HepG2 (cell line): Measurements from ENCODE around the gene IGF2BP1. TPM values are rescaled to one million over a fixed set of nuclear protein-coding genes. Genes with fewer than 3 reads are reported as not detected.

Experiments
- ATF7 ChIP-seq, 2 experiments: fragments of 450-650 bp in 1 of 2; sonication (generic) in 1 of 2; formaldehyde crosslinking in 1 of 2; IDR thresholded peaks; 2 replicates each; pipeline versions ENCODE4 v1.4.0 to v1.6.1; 2016 to 2020; ENCODE audit warnings: antibody characterized with exemption in 1 of 2, mild to moderate bottlenecking in 1 of 2, missing genetic modification reagents in 1 of 2
- DR1 ChIP-seq: sonication (generic); formaldehyde crosslinking; IDR thresholded peaks from 2 replicates; pipeline ENCODE4 v1.8.0; 2021; ENCODE audit warnings: mild to moderate bottlenecking, missing genetic modification reagents, inconsistent platforms
- EEA1 ChIP-seq: sonication (generic); formaldehyde crosslinking; IDR thresholded peaks from 2 replicates; pipeline ENCODE4 v1.5.1; 2020; ENCODE audit warnings: mild to moderate bottlenecking, missing genetic modification reagents, borderline replicate concordance
- ERF ChIP-seq: IDR thresholded peaks from 2 replicates; pipeline ENCODE4 v1.6.1; 2018; ENCODE audit warnings: missing biosample characterization, missing genetic modification reagents
- GZF1 ChIP-seq: sonication (generic); formaldehyde crosslinking; IDR thresholded peaks from 2 replicates; pipeline ENCODE4 v1.5.1; 2020; ENCODE audit warnings: mild to moderate bottlenecking, missing genetic modification reagents
- MAFK ChIP-seq, 2 experiments: IDR thresholded peaks in 1 of 2; conservative IDR thresholded peaks in 1 of 2; 2 replicates each; pipeline ENCODE4 v1.6.1; 2011; ENCODE audit warnings: improper control_type of control experiment in 2 of 2, low read length in 2 of 2
- MTF2 ChIP-seq: sonication (generic); formaldehyde crosslinking; IDR thresholded peaks from 2 replicates; pipeline ENCODE4 v1.5.0; 2020; ENCODE audit warnings: missing genetic modification reagents, borderline replicate concordance
- NAIF1 ChIP-seq: sonication (generic); formaldehyde crosslinking; IDR thresholded peaks from 2 replicates; pipeline ENCODE4 v1.5.0; 2020; ENCODE audit warnings: mild to moderate bottlenecking, missing genetic modification reagents, borderline replicate concordance
- NR3C1 ChIP-seq: sonication (generic); formaldehyde crosslinking; IDR thresholded peaks from 2 replicates; pipeline ENCODE4 v1.4.0; 2020; ENCODE audit warnings: missing genetic modification reagents
- PAWR ChIP-seq: sonication (generic); formaldehyde crosslinking; IDR thresholded peaks from 2 replicates; pipeline ENCODE4 v1.4.0; 2020; ENCODE audit warnings: missing genetic modification reagents, mild to moderate bottlenecking, borderline replicate concordance
- PRMT3 ChIP-seq: sonication (generic); formaldehyde crosslinking; IDR thresholded peaks from 2 replicates; pipeline ENCODE4 v1.8.1; 2022; ENCODE audit warnings: low read depth, mild to moderate bottlenecking, moderate library complexity, missing genetic modification reagents, borderline replicate concordance
- PTBP1 ChIP-seq: fragments of 200-400 bp; formaldehyde crosslinking; IDR thresholded peaks from 2 replicates; pipeline ENCODE4 v1.6.1; 2018; ENCODE audit warnings: low read length, low read depth; ENCODE audit not compliant: poor library complexity, severe bottlenecking
- RFX1 ChIP-seq: fragments of 450-650 bp; IDR thresholded peaks from 2 replicates; pipeline ENCODE4 v1.6.1; 2017
- SP2 ChIP-seq: sonication (generic); formaldehyde crosslinking; IDR thresholded peaks from 2 replicates; pipeline ENCODE4 v1.5.1; 2020; ENCODE audit warnings: mild to moderate bottlenecking, missing genetic modification reagents
- TMF1 ChIP-seq: sonication (generic); formaldehyde crosslinking; IDR thresholded peaks from 2 replicates; pipeline ENCODE4 v1.8.1; 2022; ENCODE audit warnings: low read depth, missing genetic modification reagents
- WIZ ChIP-seq: sonication (generic); formaldehyde crosslinking; IDR thresholded peaks from 2 replicates; pipeline ENCODE4 v1.5.1; 2020; ENCODE audit warnings: mild to moderate bottlenecking, missing genetic modification reagents
- ZNF30 ChIP-seq: sonication (generic); formaldehyde crosslinking; IDR thresholded peaks from 2 replicates; pipeline ENCODE4 v1.5.0; 2020; ENCODE audit warnings: mild to moderate bottlenecking, missing genetic modification reagents
- ZNF431 ChIP-seq: sonication (generic); formaldehyde crosslinking; IDR thresholded peaks from 2 replicates; pipeline ENCODE4 v1.9.0; 2022; ENCODE audit warnings: missing genetic modification reagents, low read depth, mild to moderate bottlenecking, borderline replicate concordance
- ZNF484 ChIP-seq: sonication (generic); formaldehyde crosslinking; IDR thresholded peaks from 2 replicates; pipeline ENCODE4 v1.5.1; 2020; ENCODE audit warnings: mild to moderate bottlenecking, low read depth, missing genetic modification reagents, borderline replicate concordance
- ZNF550 ChIP-seq: sonication (generic); formaldehyde crosslinking; IDR thresholded peaks from 2 replicates; pipeline ENCODE4 v1.4.0; 2020; ENCODE audit warnings: mild to moderate bottlenecking, missing genetic modification reagents, borderline replicate concordance
- ZNF552 ChIP-seq: sonication (generic); formaldehyde crosslinking; IDR thresholded peaks from 2 replicates; pipeline ENCODE4 v1.9.0; 2022; ENCODE audit warnings: missing genetic modification reagents, mild to moderate bottlenecking, borderline replicate concordance
- ZNF652 ChIP-seq: IDR thresholded peaks from 2 replicates; pipeline ENCODE4 v1.6.1; 2016; ENCODE audit warnings: low read depth, borderline replicate concordance
- ZNF776 ChIP-seq: sonication (generic); formaldehyde crosslinking; IDR thresholded peaks from 2 replicates; pipeline ENCODE4 v1.4.0; 2020; ENCODE audit warnings: mild to moderate bottlenecking, missing genetic modification reagents
- polyA plus RNA-seq, 8 experiments: library from polyadenylated mRNA; depleted of rRNA in 3 of 8; stranded (reverse) in 7 of 8; unstranded in 1 of 8; fragments of >200 nt; fragmentation: Illumina TruSeq in 4 of 8; extraction: Trizol in 4 of 8; gene quantifications; 2 replicates each; pipeline versions ENCODE4 v1.2.1 to v1.2.3, GENCODE V29; 2011 to 2016; ENCODE audit warnings: low read depth in 4 of 8, missing spikeins in 1 of 8, mixed read lengths in 1 of 8; ENCODE audit not compliant: insufficient read depth in 1 of 8
- total RNA-seq, 5 experiments: library from RNA; depleted of rRNA; stranded (reverse); fragments of >200 nt; fragmentation: Illumina TruSeq; extraction: Trizol; gene quantifications; 2 replicates each; pipeline ENCODE4 v1.2.3, GENCODE V29; 2016; ENCODE audit warnings: low read depth in 1 of 5
- TF ChIP-seq, protein P1 (sequence below): sonication (generic); formaldehyde crosslinking; IDR thresholded peaks from 2 replicates; pipeline ENCODE4 v1.4.0; 2020; ENCODE audit warnings: missing genetic modification reagents

The IGF2BP1 gene
- total and polyA plus RNA-seq, 2 of the 13 experiments (the other 11 are each of a cell fraction or from before 2014, with no cell fraction given): 29.7 to 75.1 TPM

DNA sequence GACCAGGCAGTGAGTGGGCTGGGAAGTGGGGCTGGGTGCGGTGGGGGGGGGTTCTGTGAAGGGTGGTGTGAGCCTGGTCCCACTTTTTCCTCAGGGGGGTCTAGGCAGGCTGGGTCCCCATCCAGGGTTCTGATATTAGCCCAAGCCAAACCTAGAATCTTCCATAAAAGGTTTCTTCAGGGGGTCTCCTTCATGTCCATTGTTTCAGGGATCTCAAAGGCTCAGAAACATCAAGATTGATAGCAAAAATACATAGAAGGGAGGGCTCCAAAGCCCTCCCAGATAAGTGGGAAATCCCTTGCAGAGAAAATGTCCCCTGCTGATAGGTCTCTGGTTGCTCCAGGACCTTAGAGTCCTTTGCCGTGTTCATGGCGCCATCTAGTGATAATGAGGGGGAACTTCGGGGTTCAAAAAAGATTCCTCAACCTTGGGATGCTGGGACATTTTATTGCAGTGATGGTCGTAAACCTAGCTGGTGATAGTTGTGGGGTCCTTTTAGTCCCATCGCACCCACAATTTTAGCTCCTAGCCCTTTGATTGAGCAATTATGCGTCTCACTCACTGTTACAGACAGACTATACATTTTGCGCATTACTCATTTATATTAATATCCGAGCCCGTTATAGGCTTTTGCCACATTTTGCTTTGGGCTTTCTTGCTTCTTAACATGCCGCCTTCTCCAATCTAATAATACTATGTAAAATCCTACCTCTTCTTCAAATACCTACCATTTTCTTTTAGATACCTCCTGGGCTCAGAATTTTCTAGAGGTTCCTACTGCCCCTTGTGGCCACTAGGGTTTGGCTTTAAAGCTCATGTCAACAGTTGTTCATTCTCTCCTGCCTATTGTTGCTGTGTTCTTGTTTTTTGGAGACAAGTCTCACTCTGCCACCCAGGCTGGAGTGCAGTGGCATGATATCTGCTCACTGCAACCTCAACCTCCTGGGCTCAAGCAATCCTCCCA, 35.1 kb downstream of the IGF2BP1 start (continued):
- no peak for TF ChIP-seq NR3C1
- no peak for TF ChIP-seq ZNF776 (CRISPR knock-in tag)
- no peak for TF ChIP-seq NAIF1
- no peak for TF ChIP-seq RFX1
- no peak for TF ChIP-seq ZNF552 (CRISPR knock-in tag)
- TF ChIP-seq EEA1 (CRISPR knock-in tag): no peak
- no peak for TF ChIP-seq ZNF431
- no peak for TF ChIP-seq DR1
- TF ChIP-seq, protein P1, sequence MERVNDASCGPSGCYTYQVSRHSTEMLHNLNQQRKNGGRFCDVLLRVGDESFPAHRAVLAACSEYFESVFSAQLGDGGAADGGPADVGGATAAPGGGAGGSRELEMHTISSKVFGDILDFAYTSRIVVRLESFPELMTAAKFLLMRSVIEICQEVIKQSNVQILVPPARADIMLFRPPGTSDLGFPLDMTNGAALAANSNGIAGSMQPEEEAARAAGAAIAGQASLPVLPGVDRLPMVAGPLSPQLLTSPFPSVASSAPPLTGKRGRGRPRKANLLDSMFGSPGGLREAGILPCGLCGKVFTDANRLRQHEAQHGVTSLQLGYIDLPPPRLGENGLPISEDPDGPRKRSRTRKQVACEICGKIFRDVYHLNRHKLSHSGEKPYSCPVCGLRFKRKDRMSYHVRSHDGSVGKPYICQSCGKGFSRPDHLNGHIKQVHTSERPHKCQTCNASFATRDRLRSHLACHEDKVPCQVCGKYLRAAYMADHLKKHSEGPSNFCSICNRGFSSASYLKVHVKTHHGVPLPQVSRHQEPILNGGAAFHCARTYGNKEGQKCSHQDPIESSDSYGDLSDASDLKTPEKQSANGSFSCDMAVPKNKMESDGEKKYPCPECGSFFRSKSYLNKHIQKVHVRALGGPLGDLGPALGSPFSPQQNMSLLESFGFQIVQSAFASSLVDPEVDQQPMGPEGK (CRISPR knock-in tag): peak; percentile 60
- TF ChIP-seq MTF2 (CRISPR knock-in tag): 0 out of 2 replicates have a peak, but pooled peaks have one; percentile 35
- TF ChIP-seq SP2 (CRISPR knock-in tag): no peak
- TF ChIP-seq ERF (CRISPR knock-in tag): peak; percentile 62; the same call in 1 of the 2 replicates
- TF ChIP-seq ATF7 (IDR thresholded peaks at IDR 0.05): no peak
- no peak for TF ChIP-seq ATF7 (CRISPR knock-in tag; IDR thresholded peaks at IDR 0.05)
- TF ChIP-seq MAFK (conservative IDR thresholded peaks at IDR 0.05 in 1 of 2, IDR thresholded peaks at IDR 0.05 in 1 of 2; ENCODE audit: low read length in 2 of 2): no peak
- no peak for TF ChIP-seq ZNF652 (CRISPR knock-in tag)
- no peak for TF ChIP-seq ZNF30 (CRISPR knock-in tag)
- TF ChIP-seq WIZ (CRISPR knock-in tag): no peak
- no peak for TF ChIP-seq PAWR (CRISPR knock-in tag)
- no peak for TF ChIP-seq TMF1 (CRISPR knock-in tag)
- no peak for TF ChIP-seq PTBP1
- no peak for TF ChIP-seq PRMT3 (CRISPR knock-in tag)
- no peak for TF ChIP-seq GZF1 (CRISPR knock-in tag)
- no peak for TF ChIP-seq ZNF550
- TF ChIP-seq ZNF484 (CRISPR knock-in tag): no peak
